HCT116 (cell line): ENCODE results near the gene PGRMC1. TPM values are rescaled to one million over a fixed set of nuclear protein-coding genes. Genes with fewer than 3 reads are reported as not detected.
A peak's percentile ranks its signal among the peaks of the same experiment; 100 is the strongest.

ENCODE experiments used
- ATAC-seq: fragments of 200-7000 bp; cut with Tn5 transposase; 2 replicates; pipeline ENCODE4 v1.9.1; 2020; ENCODE audit warnings: mild to moderate bottlenecking, moderate library complexity
- BruUV-seq: library from RNA; stranded (reverse); fragments of 400-500 nt; replicated peaks from 2 replicates; lab custom pipeline; 2021; lab: Mats Ljungman, UMichigan
- CTCF ChIA-PET: fragments of 300-600 bp; sonication (Branson Sonifier 250); formaldehyde crosslinking; loops from one replicate; lab custom pipeline; 2021; ENCODE audit warnings: antibody characterized with exemption; lab: Charles Lee
- POLR2A ChIA-PET: fragments of 300-600, 350-600 bp; sonication (Branson Sonifier 250); formaldehyde crosslinking; loops from one replicate; lab custom pipeline; 2021; ENCODE audit warnings: antibody characterized with exemption; lab: Charles Lee
- RAD21 ChIA-PET, 2 experiments: fragments of 300-600 bp; sonication (Branson Sonifier 250); formaldehyde crosslinking; loops; one replicate each; lab custom pipeline; 2023; ENCODE audit warnings: low total read pairs in 2 of 2; ENCODE audit not compliant: uncharacterized antibody in 2 of 2, unreplicated experiment in 2 of 2, low non-redundant PET in 1 of 2; lab: Charles Lee
- DNase-seq: peaks from one replicate; pipeline ENCODE4 v3.0.0-alpha.2; 2010; ENCODE audit warnings: low read depth, low spot score
- H2AFZ ChIP-seq: fragments of 200-600 bp; shearing (Covaris generic), sonication (generic); 2 replicates; pipeline ENCODE4 v1.6.1; 2017; ENCODE audit warnings: low read depth, mixed run types, mixed read lengths, antibody characterized with exemption, low read length; ENCODE audit not compliant: poor library complexity, severe bottlenecking
- H3K27ac ChIP-seq: 2 replicates; pipeline ENCODE4 v1.5.1; 2012; ENCODE audit warnings: low read depth, low read length
- H3K27me3 ChIP-seq: fragments of 200-600 bp; sonication (generic); 2 replicates; pipeline ENCODE4 v1.6.1; 2016; ENCODE audit warnings: mixed run types, low read length, mixed read lengths; ENCODE audit not compliant: insufficient read depth
- H3K36me3 ChIP-seq, 2 experiments: fragments of 200-500 bp in 1 of 2; fragments of 200-600 bp in 1 of 2; sonication (Bioruptor generic) in 1 of 2; sonication (generic) in 1 of 2; 2 replicates each; pipeline versions ENCODE4 v1.5.1 to v1.6.1; 2014 to 2016; ENCODE audit warnings: low read length in 2 of 2, inconsistent platforms in 1 of 2, mixed read lengths in 1 of 2, mixed run types in 1 of 2; ENCODE audit not compliant: insufficient read depth in 2 of 2, control insufficient read depth in 1 of 2
- H3K4me1 ChIP-seq, 2 experiments: fragments of 200-600 bp in 1 of 2; sonication (generic) in 1 of 2; 2 replicates each; pipeline versions ENCODE4 v1.5.1 to v1.6.1; 2012 to 2017; ENCODE audit warnings: low read length in 2 of 2, inconsistent platforms in 1 of 2, mild to moderate bottlenecking in 1 of 2, mixed read lengths in 1 of 2, mixed run types in 1 of 2, moderate library complexity in 1 of 2; ENCODE audit not compliant: insufficient read depth in 2 of 2, control insufficient read depth in 1 of 2
- H3K4me2 ChIP-seq: fragments of 200-600 bp; sonication (generic); 2 replicates; pipeline ENCODE4 v1.6.1; 2017; ENCODE audit warnings: mixed run types, low read length, mixed read lengths
- H3K4me3 ChIP-seq, 2 experiments: fragments of 200-600 bp in 1 of 2; sonication (generic) in 1 of 2; replicated peaks in 1 of 2; 2 replicates each; pipeline ENCODE4 v1.5.1; 2011 to 2016; ENCODE audit warnings: low read length in 2 of 2, control low read depth in 1 of 2, low read depth in 1 of 2, mild to moderate bottlenecking in 1 of 2, mixed read lengths in 1 of 2, mixed run types in 1 of 2
- H3K79me2 ChIP-seq: fragments of 200-600 bp; sonication (generic); 2 replicates; pipeline ENCODE4 v1.6.1; 2017; ENCODE audit warnings: mild to moderate bottlenecking, mixed run types, low read length, moderate library complexity, mixed read lengths; ENCODE audit not compliant: insufficient read depth
- H3K9ac ChIP-seq: fragments of 200-600 bp; sonication (generic); 2 replicates; pipeline ENCODE4 v1.6.1; 2016; ENCODE audit warnings: low read length, mixed read lengths
- H3K9me2 ChIP-seq: fragments of 200-600 bp; sonication (generic), shearing (Covaris generic); 2 replicates; pipeline ENCODE4 v1.6.1; 2017; ENCODE audit warnings: mixed run types, mild to moderate bottlenecking, moderate library complexity; ENCODE audit not compliant: insufficient read depth
- H3K9me3 ChIP-seq, 2 experiments: fragments of 200-500 bp in 1 of 2; fragments of 200-600 bp in 1 of 2; sonication (Bioruptor generic) in 1 of 2; sonication (generic) in 1 of 2; 2 replicates each; pipeline ENCODE4 v1.6.1; 2014 to 2017; ENCODE audit warnings: low read length in 2 of 2, mixed read lengths in 2 of 2, inconsistent platforms in 1 of 2, low read depth in 1 of 2, mild to moderate bottlenecking in 1 of 2, mixed run types in 1 of 2, moderate library complexity in 1 of 2; ENCODE audit not compliant: control insufficient read depth in 1 of 2, insufficient read depth in 1 of 2
- H4K20me1 ChIP-seq: fragments of 200-600 bp; sonication (generic), shearing (Covaris generic); 2 replicates; pipeline ENCODE4 v1.6.1; 2017; ENCODE audit warnings: mixed run types, mild to moderate bottlenecking, moderate library complexity; ENCODE audit not compliant: insufficient read depth
- CEBPB ChIP-seq: IDR thresholded peaks from 2 replicates; pipeline ENCODE4 v1.6.1; 2012; ENCODE audit warnings: low read depth
- EZH2 ChIP-seq: fragments of 200-600 bp; sonication (generic); IDR thresholded peaks from 2 replicates; pipeline ENCODE4 v1.6.1; 2017; ENCODE audit warnings: antibody characterized with exemption, mixed run types
- POLR2AphosphoS5 ChIP-seq: IDR thresholded peaks from 2 replicates; pipeline ENCODE4 v1.6.1; 2011; ENCODE audit warnings: mild to moderate bottlenecking, low read depth, low read length, moderate library complexity
- RAD21 ChIP-seq: IDR thresholded peaks from 2 replicates; pipeline ENCODE4 v1.6.1; 2012; ENCODE audit warnings: low read depth, mild to moderate bottlenecking
- SIN3A ChIP-seq: IDR thresholded peaks from 2 replicates; pipeline ENCODE4 v1.6.1; 2012; ENCODE audit warnings: low read depth
- YY1 ChIP-seq: IDR thresholded peaks from 2 replicates; pipeline ENCODE4 v1.6.1; 2011; ENCODE audit warnings: low read length, low read depth, moderate library complexity, mild to moderate bottlenecking; ENCODE audit not compliant: insufficient replicate concordance; ENCODE audit errors: extremely low read depth
- ZFX ChIP-seq: fragments of 450-650 bp; IDR thresholded peaks from 2 replicates; pipeline ENCODE4 v1.6.1; 2017
- intact Hi-C: fragments of 100-400 bp; cut with micrococcal nuclease; formaldehyde crosslinking; loops from 2 replicates; pipeline ENCODE4 v1.10.0; 2022
- total RNA-seq: library from RNA; stranded (reverse); gene quantifications from one replicate; pipeline ENCODE4 v1.2.1, GENCODE V29; 2021; ENCODE audit not compliant: unreplicated experiment
- TF ChIP-seq, protein P1 (sequence below), 3 experiments: fragments of 200-600 bp in 1 of 3; sonication (generic) in 1 of 3; IDR thresholded peaks in 2 of 3; conservative IDR thresholded peaks in 1 of 3; 2 replicates each; pipeline ENCODE4 v1.5.1; 2012 to 2017; ENCODE audit warnings: low read depth in 2 of 3, low read length in 2 of 3, antibody characterized with exemption in 1 of 3, borderline replicate concordance in 1 of 3, control low read depth in 1 of 3, mild to moderate bottlenecking in 1 of 3, mixed read lengths in 1 of 3, mixed run types in 1 of 3, moderate library complexity in 1 of 3; ENCODE audit not compliant: insufficient read depth in 1 of 3

PGRMC1 gene
- total RNA-seq, 1 experiment from 2014 or later, result 81.6 TPM

- TF ChIP-seq CEBPB, result no peak
- TF ChIP-seq RAD21, result no peak
- no peak for TF ChIP-seq POLR2AphosphoS5
- no peak for TF ChIP-seq EZH2
These were observed 48.8 kb upstream of the PGRMC1 start (continued) for GRCh38 chrX:119187298-119187697.

- CTCF ChIA-PET, result interaction anchor here (1.6 kb wide), 1 partner anchor 70 kb away, joined by 4 read pairs; no protein-coding TSS in a partner anchor
- Histone ChIP-seq H3K9me2 (no peaks in the 10 kb centered on the region), H2AFZ (no peak overlapping the region), H3K27ac (no peak overlapping the region), H3K27me3 (no peaks in the 10 kb centered on the region), H4K20me1 (no peaks in the 10 kb centered on the region), H3K9ac (no peak overlapping the region), H3K4me2 (no peak overlapping the region), H3K79me2 (no peaks in the 10 kb centered on the region), H3K4me3 (no peak overlapping the region), H3K4me1 (no peaks in the 10 kb centered on the region), H3K36me3 (no peaks in the 10 kb centered on the region), H3K9me3 (no peaks in the 10 kb centered on the region)
- no TSS peak for BruUV-seq
- ATAC-seq, result peak; percentile 54; the same call in 1 of the 2 replicates
- TF ChIP-seq CEBPB (no peak), SIN3A (no peak), ZFX (no peak), YY1 (no peak)
- TF ChIP-seq, protein P1, sequence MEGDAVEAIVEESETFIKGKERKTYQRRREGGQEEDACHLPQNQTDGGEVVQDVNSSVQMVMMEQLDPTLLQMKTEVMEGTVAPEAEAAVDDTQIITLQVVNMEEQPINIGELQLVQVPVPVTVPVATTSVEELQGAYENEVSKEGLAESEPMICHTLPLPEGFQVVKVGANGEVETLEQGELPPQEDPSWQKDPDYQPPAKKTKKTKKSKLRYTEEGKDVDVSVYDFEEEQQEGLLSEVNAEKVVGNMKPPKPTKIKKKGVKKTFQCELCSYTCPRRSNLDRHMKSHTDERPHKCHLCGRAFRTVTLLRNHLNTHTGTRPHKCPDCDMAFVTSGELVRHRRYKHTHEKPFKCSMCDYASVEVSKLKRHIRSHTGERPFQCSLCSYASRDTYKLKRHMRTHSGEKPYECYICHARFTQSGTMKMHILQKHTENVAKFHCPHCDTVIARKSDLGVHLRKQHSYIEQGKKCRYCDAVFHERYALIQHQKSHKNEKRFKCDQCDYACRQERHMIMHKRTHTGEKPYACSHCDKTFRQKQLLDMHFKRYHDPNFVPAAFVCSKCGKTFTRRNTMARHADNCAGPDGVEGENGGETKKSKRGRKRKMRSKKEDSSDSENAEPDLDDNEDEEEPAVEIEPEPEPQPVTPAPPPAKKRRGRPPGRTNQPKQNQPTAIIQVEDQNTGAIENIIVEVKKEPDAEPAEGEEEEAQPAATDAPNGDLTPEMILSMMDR (IDR thresholded peaks at IDR 0.05 in 2 of 3, conservative IDR thresholded peaks at IDR 0.05 in 1 of 3; ENCODE audit: borderline replicate concordance in 1 of 3, insufficient read depth in 1 of 3, low read depth in 2 of 3, low read length in 2 of 3), result peak in 1 of 3 experiments; percentile 23; a peak in 1 of 6 replicates
- intact Hi-C loops, result no loop called here
- POLR2A ChIA-PET, result no interaction called here
- RAD21 ChIA-PET, result no interaction called here
- no peak for DNase-seq
These were observed 47.0 kb upstream of the PGRMC1 start for GRCh38 chrX:119189115-119189514.
